ENCODE measurements around the gene SPI1. TPM values are rescaled to one million over a fixed set of nuclear protein-coding genes. Genes with fewer than 3 reads are reported as not detected.
"Not testable (repeated sequence)": the region's sequence is repeated elsewhere in the genome, so short reads cannot be mapped to it uniquely, and the experiment has no call there.

SPI1 gene
- total and polyA plus RNA-seq, 12 donors: 2.7 to 79.2 (median 41.8) TPM

DNA sequence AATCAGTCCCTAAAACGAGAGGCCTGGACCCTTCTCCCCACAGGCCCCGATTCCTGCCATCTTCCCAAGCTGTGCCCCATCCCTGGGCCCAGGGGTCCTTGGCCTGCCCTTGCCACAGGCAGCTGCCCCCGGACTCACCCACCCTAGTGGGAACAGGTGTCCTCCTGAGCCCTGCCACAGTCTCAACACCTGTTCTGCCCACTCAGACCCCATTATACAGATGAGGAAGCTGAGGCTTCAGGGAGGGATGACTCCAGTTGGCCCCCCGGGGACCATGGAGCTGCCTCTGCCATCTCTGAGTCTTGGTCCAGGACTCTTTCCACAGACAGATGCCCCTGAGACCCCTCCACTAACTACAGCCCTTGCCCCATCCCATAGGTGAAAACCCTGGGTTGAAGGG lies 41.8 kb downstream of the SPI1 start:
- H3K36me3 ChIP-seq (replicated peaks in 1 of 2): no peaks in the 10 kb centered on the region
- H3K27me3 ChIP-seq: no peaks in the 10 kb centered on the region

GRCh38 chr11:47335733-47336132 lies 42.6 kb downstream of the SPI1 start:
- Histone ChIP-seq H3K4me1 (replicated peaks in 1 of 2) (no peaks in the 10 kb centered on the region), H3K27me3 (no peaks in the 10 kb centered on the region), H3K4me3 (no peak overlapping the region), H3K27ac (no peak overlapping the region), H3K36me3 (replicated peaks in 1 of 2) (no peaks in the 10 kb centered on the region), H3K9me3 (replicated peaks in 1 of 3) (no peaks in the 10 kb centered on the region)
- TF ChIP-seq CTCF (IDR thresholded peaks at IDR 0.05) (no peak), POLR2A (IDR thresholded peaks at IDR 0.05) (no peak)
- no peak for DNase-seq
- WGBS, 4 donors: 85 to 100% (median 86%) methylated on average over 1 to 9 of the region's 9 CpGs
- intact Hi-C loops (cut with DNase I): no loop called here

More for the DNA sequence above, 41.8 kb downstream of the SPI1 start:
- Histone ChIP-seq H3K4me3 (no peak overlapping the region), H3K4me1 (replicated peaks in 1 of 2) (no peaks in the 10 kb centered on the region), H3K27ac (no peak overlapping the region), H3K9me3 (replicated peaks in 1 of 3) (no peaks in the 10 kb centered on the region)
- DNase-seq: no peak
- WGBS, 4 donors: 89 to 92% (median 90%) methylated on average over 4 of the region's 4 CpGs
- intact Hi-C loops (cut with DNase I): no loop called here
- no peak for TF ChIP-seq POLR2A (IDR thresholded peaks at IDR 0.05)
- no peak for TF ChIP-seq CTCF (IDR thresholded peaks at IDR 0.05)

DNA sequence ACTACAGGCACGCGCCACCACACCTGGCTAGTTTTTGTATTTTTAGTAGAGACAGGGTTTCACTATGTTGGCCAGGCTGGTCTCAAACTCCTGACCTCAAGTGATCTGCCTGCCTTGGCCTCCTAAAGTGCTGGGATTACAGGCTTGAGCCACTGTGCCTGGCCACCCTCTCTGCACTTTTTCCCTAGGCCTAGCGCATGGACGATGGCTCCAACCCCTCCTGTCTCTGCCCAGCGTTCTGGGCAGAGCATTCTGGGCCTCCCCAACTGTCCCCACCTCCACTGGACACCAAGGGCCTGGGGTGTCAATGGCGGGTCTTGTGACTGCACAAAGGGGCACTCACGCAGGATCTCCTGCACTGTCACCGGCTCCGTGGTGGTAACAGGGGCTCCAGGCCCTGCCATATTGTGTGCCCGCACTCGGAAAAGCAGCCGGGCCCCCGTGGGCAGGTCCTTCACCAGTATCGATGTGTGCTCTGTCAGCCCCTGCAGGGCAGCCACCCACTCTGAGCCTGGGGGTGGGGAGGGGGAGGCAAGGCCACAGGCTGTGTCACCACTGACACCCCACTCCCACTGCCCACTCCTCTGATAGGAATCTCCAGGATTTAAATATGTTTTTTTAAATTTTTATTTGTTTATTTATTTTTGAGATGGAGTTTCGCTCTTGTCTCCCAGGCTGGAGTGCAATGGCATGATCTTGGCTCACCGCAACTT lies 43.5 kb downstream of the SPI1 start:
- H3K9me3 ChIP-seq (replicated peaks in 1 of 3); DNase-seq; H3K4me1 ChIP-seq (replicated peaks in 1 of 2); H3K4me3 ChIP-seq; H3K36me3 ChIP-seq (replicated peaks in 1 of 2); intact Hi-C loops (cut with DNase I); H3K27ac ChIP-seq; H3K27me3 ChIP-seq: not testable (repeated sequence)
- 94 to 97% (median 96%) methylated on average over 9 to 16 of the region's 16 CpGs for WGBS, 4 donors

DNA sequence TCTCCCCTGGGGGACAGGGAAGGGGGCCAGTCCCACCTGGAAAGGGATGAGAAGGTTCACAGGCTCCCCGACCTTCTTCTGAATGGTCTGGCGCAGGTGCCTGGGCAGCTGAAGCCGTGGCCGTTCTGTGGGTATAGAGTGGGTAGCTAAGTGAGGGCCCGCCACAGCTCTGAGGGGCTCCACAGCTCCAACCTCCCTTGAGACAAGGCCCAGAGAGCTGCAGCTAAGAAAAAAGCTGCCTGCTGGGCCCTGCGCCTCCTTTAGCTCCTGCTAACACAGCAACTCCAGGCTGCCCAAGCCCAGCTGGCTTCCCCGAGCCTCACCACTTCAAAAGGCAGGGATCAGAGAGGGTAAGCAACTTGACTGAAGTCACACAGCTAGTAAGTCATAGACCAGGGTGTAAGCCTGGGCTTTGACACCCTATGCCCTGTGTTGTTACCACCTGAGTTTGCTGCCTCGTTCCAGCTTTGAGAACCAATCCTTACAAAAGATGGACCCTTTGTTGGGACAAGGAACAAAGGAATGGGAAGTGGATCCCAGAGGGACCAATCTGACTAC lies 44.4 kb downstream of the SPI1 start:
- DNase-seq: no peak
- WGBS, 4 donors: 87 to 96% (median 93%) methylated on average over 3 to 8 of the region's 8 CpGs
- Histone ChIP-seq H3K27ac (no peak overlapping the region), H3K4me1 (replicated peaks in 1 of 2) (no peaks in the 10 kb centered on the region), H3K4me3 (no peak overlapping the region), H3K27me3 (no peaks in the 10 kb centered on the region), H3K9me3 (replicated peaks in 1 of 3) (no peaks in the 10 kb centered on the region), H3K36me3 (replicated peaks in 1 of 2) (no peaks in the 10 kb centered on the region)
- TF ChIP-seq CTCF (IDR thresholded peaks at IDR 0.05) (no peak), POLR2A (IDR thresholded peaks at IDR 0.05) (no peak)
- intact Hi-C loops (cut with DNase I): no loop called here

- intact Hi-C loops (cut with DNase I): no loop called here
- Histone ChIP-seq H3K27ac (no peak overlapping the region), H3K27me3 (no peaks in the 10 kb centered on the region), H3K4me1 (replicated peaks in 1 of 2) (no peaks in the 10 kb centered on the region), H3K36me3 (replicated peaks in 1 of 2) (no peaks in the 10 kb centered on the region), H3K4me3 (no peak overlapping the region), H3K9me3 (replicated peaks in 1 of 3) (no peaks in the 10 kb centered on the region)
- TF ChIP-seq CTCF (IDR thresholded peaks at IDR 0.05) (no peak), POLR2A (IDR thresholded peaks at IDR 0.05) (no peak)
- no peak for DNase-seq
- WGBS, 4 donors: 95 to 100% (median 96%) methylated on average over 7 to 14 of the region's 14 CpGs; no CpG with 5 or more reads in 1 of the 4 donors
Measured at GRCh38 chr11:47333526-47333845, 44.9 kb downstream of the SPI1 start.
